HL-60 (cell line): Measurements from ENCODE around the gene NASP.

Experiments used
- DNase-seq, 2 experiments: peaks; one replicate each; pipeline ENCODE4 v3.0.0-alpha.2; 2010 to 2020; ENCODE audit warnings: low read depth in 1 of 2, low spot score in 1 of 2
- H3K27ac ChIP-seq: fragments of 250-450 bp; sonication (Bioruptor Pico); replicated peaks from 2 replicates; pipeline ENCODE4 v1.5.1; 2020; ENCODE audit warnings: mild to moderate bottlenecking, moderate library complexity
- H3K27me3 ChIP-seq: fragments of 250-450 bp; sonication (Bioruptor Pico); 2 replicates; pipeline ENCODE4 v1.5.1; 2021; ENCODE audit warnings: mild to moderate bottlenecking, moderate library complexity; ENCODE audit not compliant: insufficient read depth, poor library complexity, severe bottlenecking
- H3K4me3 ChIP-seq: replicated peaks from 2 replicates; pipeline ENCODE4 v1.5.1; 2011; ENCODE audit warnings: mild to moderate bottlenecking, control low read depth, low read length; ENCODE audit not compliant: insufficient read depth
- GABPA ChIP-seq: IDR thresholded peaks from 2 replicates; pipeline ENCODE4 v1.6.1; 2012; ENCODE audit warnings: low read depth
- POLR2AphosphoS5 ChIP-seq: IDR thresholded peaks from 2 replicates; pipeline ENCODE4 v1.6.1; 2012; ENCODE audit warnings: low read depth
- SPI1 ChIP-seq: IDR thresholded peaks from 2 replicates; pipeline ENCODE4 v1.6.1; 2012; ENCODE audit warnings: low read depth, mild to moderate bottlenecking, borderline replicate concordance
- TF ChIP-seq, protein P1 (sequence below): IDR thresholded peaks from one replicate; pipeline ENCODE4 v1.5.1; 2011; ENCODE audit warnings: low read length, control low read depth, inconsistent platforms; ENCODE audit not compliant: insufficient read depth
- TF ChIP-seq, protein P2 (sequence below): IDR thresholded peaks from 2 replicates; pipeline ENCODE4 v1.6.1; 2012; ENCODE audit warnings: low read depth; ENCODE audit not compliant: insufficient replicate concordance

The NASP gene

DNA sequence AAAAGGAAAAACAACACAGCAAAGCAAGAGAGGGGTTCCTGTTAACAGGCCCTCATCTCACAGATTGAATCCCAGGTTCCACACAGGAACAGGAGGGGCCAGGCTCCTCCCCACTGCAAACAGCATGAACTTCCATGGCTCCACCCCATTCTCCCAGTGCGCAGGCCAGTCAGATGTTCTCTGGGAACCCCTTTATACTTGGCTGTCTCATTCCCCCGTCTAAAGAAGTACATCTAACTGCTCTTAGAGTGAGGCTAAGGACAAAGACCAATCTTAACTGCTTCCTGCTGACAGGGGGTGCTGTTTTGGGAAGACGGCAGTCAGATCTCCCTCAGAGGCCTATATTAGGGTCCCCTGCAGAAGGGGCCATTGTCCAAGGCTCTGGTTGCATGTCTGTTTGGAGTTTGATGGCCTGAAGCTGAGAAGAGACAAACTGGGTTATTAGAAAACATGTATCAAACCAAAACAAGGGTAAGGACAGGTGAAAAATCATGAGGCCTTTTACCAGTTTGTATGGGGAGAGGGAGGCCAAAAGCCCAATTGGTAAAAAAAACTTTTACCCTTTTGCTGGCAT, 10.5 kb upstream of the NASP start:
- H3K27me3 ChIP-seq, result no peaks in the 10 kb centered on the region
- DNase-seq, result no peak
- no peak overlapping the region for H3K27ac ChIP-seq
- H3K4me3 ChIP-seq, result no peak overlapping the region
- TF ChIP-seq, protein P1, sequence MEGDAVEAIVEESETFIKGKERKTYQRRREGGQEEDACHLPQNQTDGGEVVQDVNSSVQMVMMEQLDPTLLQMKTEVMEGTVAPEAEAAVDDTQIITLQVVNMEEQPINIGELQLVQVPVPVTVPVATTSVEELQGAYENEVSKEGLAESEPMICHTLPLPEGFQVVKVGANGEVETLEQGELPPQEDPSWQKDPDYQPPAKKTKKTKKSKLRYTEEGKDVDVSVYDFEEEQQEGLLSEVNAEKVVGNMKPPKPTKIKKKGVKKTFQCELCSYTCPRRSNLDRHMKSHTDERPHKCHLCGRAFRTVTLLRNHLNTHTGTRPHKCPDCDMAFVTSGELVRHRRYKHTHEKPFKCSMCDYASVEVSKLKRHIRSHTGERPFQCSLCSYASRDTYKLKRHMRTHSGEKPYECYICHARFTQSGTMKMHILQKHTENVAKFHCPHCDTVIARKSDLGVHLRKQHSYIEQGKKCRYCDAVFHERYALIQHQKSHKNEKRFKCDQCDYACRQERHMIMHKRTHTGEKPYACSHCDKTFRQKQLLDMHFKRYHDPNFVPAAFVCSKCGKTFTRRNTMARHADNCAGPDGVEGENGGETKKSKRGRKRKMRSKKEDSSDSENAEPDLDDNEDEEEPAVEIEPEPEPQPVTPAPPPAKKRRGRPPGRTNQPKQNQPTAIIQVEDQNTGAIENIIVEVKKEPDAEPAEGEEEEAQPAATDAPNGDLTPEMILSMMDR, result no peak
- TF ChIP-seq SPI1 (no peak), POLR2AphosphoS5 (no peak), GABPA (no peak)
- TF ChIP-seq, protein P2, sequence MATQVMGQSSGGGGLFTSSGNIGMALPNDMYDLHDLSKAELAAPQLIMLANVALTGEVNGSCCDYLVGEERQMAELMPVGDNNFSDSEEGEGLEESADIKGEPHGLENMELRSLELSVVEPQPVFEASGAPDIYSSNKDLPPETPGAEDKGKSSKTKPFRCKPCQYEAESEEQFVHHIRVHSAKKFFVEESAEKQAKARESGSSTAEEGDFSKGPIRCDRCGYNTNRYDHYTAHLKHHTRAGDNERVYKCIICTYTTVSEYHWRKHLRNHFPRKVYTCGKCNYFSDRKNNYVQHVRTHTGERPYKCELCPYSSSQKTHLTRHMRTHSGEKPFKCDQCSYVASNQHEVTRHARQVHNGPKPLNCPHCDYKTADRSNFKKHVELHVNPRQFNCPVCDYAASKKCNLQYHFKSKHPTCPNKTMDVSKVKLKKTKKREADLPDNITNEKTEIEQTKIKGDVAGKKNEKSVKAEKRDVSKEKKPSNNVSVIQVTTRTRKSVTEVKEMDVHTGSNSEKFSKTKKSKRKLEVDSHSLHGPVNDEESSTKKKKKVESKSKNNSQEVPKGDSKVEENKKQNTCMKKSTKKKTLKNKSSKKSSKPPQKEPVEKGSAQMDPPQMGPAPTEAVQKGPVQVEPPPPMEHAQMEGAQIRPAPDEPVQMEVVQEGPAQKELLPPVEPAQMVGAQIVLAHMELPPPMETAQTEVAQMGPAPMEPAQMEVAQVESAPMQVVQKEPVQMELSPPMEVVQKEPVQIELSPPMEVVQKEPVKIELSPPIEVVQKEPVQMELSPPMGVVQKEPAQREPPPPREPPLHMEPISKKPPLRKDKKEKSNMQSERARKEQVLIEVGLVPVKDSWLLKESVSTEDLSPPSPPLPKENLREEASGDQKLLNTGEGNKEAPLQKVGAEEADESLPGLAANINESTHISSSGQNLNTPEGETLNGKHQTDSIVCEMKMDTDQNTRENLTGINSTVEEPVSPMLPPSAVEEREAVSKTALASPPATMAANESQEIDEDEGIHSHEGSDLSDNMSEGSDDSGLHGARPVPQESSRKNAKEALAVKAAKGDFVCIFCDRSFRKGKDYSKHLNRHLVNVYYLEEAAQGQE, result no peak

DNA sequence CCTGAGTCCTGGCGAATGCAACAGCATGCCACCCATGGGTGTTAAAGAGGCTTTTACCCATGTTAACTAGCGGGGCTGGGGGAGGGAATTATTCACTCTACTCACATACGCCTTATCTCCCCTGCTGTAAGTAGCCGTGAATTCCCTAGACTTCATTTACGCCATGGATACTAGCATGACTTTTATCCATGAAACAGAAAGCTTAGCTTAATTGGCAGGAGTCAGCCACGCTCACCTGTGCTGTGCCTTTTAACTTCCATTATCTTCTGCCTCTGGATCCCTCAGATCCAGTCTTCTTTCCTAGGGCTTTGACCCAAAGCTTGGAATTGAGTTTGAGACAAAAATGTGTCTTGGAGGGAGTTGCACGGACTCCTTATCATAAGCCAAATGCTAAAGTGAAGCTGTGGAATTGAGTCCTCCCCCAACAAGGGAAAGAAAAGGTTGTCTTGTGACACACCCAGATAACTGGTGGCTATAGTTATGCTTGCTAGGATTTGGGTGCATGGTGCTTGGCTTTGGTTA, 9.7 kb upstream of the NASP start:
- no peak overlapping the region for H3K27ac ChIP-seq
- H3K4me3 ChIP-seq, result no peak overlapping the region
- TF ChIP-seq GABPA (no peak), SPI1 (no peak), POLR2AphosphoS5 (no peak)
- TF ChIP-seq, protein P2, result no peak
- TF ChIP-seq, protein P1, result no peak
- H3K27me3 ChIP-seq, result no peaks in the 10 kb centered on the region
- no peak for DNase-seq

DNA sequence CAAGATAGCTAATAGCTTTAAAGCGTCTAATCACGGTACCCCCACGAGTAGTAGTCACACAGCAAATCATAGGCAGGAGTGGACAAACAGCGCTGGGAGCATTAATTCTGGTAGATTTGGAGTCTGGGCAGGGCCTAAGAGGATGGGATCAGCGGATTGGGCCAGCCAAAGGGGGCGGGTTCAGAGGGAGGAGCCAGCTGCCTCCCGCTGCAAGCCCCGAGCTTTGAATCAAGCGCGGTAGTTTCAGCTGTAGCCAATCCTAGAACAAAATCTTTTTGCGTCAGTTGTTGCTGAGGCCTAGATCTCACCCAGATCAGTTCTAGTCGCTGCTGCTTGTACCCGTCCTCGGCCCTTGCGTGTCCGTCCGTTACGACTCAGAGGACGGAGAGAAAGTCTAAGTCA, 576 bp upstream of the NASP start:
- H3K27ac ChIP-seq, result peak overlapping the region; percentile 98

More for the DNA sequence above, 576 bp upstream of the NASP start:
- TF ChIP-seq POLR2AphosphoS5 (no peak), SPI1 (no peak), GABPA (no peak)
- TF ChIP-seq, protein P2, result no peak
- TF ChIP-seq, protein P1, result no peak
- Histone ChIP-seq H3K4me3 (peak overlapping the region; percentile 92), H3K27me3 (no peaks in the 10 kb centered on the region)
- peak; percentile 92 to 98 for DNase-seq
